ENCODE measurements around the gene NAPSA.

GRCh38 chr19:50378863-50379236 lies 13.4 kb upstream of the NAPSA start:
- TF ChIP-seq CTCF (IDR thresholded peaks at IDR 0.05) (no peak), POLR2A (IDR thresholded peaks at IDR 0.05; ENCODE audit: low read depth) (no peak)

Data from esophagus muscularis mucosa (tissue), 3 donors.